ENCODE data around the gene PNP. TPM values are rescaled to one million over a fixed set of nuclear protein-coding genes. Genes with fewer than 3 reads are reported as not detected.

Gene PNP
- total and polyA plus RNA-seq, 10 donors = 36.0 to 93.1 (median 64.8) TPM

- TF ChIP-seq, protein P1, sequence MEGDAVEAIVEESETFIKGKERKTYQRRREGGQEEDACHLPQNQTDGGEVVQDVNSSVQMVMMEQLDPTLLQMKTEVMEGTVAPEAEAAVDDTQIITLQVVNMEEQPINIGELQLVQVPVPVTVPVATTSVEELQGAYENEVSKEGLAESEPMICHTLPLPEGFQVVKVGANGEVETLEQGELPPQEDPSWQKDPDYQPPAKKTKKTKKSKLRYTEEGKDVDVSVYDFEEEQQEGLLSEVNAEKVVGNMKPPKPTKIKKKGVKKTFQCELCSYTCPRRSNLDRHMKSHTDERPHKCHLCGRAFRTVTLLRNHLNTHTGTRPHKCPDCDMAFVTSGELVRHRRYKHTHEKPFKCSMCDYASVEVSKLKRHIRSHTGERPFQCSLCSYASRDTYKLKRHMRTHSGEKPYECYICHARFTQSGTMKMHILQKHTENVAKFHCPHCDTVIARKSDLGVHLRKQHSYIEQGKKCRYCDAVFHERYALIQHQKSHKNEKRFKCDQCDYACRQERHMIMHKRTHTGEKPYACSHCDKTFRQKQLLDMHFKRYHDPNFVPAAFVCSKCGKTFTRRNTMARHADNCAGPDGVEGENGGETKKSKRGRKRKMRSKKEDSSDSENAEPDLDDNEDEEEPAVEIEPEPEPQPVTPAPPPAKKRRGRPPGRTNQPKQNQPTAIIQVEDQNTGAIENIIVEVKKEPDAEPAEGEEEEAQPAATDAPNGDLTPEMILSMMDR (IDR thresholded peaks at IDR 0.05 in 8 of 11, conservative IDR thresholded peaks at IDR 0.05 in 3 of 11) = no peak
- no peaks in the 10 kb centered on the region for H3K36me3 ChIP-seq
- no peaks in the 10 kb centered on the region for H3K9me3 ChIP-seq
- H3K27me3 ChIP-seq (replicated peaks in 1 of 7) = no peaks in the 10 kb centered on the region
- H3K4me3 ChIP-seq = no peak overlapping the region
- peak overlapping the region in 2 of 8 donors; percentile 22 to 30 for H3K27ac ChIP-seq
- intact Hi-C loops (cut with DNase I; ENCODE audit: low total_unique reads) = no loop called here
- H3K4me1 ChIP-seq = peaks cover 6 to 63% (median 33%) of the 10 kb centered on the region in 6 donors
- 71 to 86% (median 80%) methylated on average over 8 of the region's 8 CpGs for WGBS, 5 donors
- DNase-seq = no peak
Observed at GRCh38 chr14:20494935-20495766, 25.9 kb downstream of the PNP start.

- intact Hi-C loops (cut with DNase I; ENCODE audit: low total_unique reads) = no loop called here
- Histone ChIP-seq H3K4me1 (peaks cover 0 to 32% (median 14%) of the 10 kb centered on the region in 6 donors), H3K4me3 (no peak overlapping the region), H3K9me3 (no peaks in the 10 kb centered on the region), H3K27me3 (replicated peaks in 1 of 7) (no peaks in the 10 kb centered on the region), H3K36me3 (no peaks in the 10 kb centered on the region), H3K27ac (peak overlapping the region in 1 of 8 donors; percentile 14)
- no peak for DNase-seq
- 56 to 63% (median 61%) methylated on average over 2 of the region's 2 CpGs for WGBS, 5 donors
- TF ChIP-seq POLR2A (IDR thresholded peaks at IDR 0.05) (no peak), POLR2AphosphoS5 (IDR thresholded peaks at IDR 0.05) (no peak)
- TF ChIP-seq, protein P1 (IDR thresholded peaks at IDR 0.05 in 8 of 11, conservative IDR thresholded peaks at IDR 0.05 in 3 of 11) = no peak
Observed at GRCh38 chr14:20498622-20499021, 29.4 kb downstream of the PNP start.

GRCh38 chr14:20499108-20499507, 29.9 kb downstream of the PNP start:
- no peaks in the 10 kb centered on the region for H3K36me3 ChIP-seq
- DNase-seq = no peak
- H3K27ac ChIP-seq = peak overlapping the region in 1 of 8 donors; percentile 14
- 52 to 76% (median 58%) methylated on average over 4 of the region's 4 CpGs for WGBS, 5 donors
- no peaks in the 10 kb centered on the region for H3K27me3 ChIP-seq (replicated peaks in 1 of 7)
- no peak overlapping the region for H3K4me3 ChIP-seq
- TF ChIP-seq POLR2A (IDR thresholded peaks at IDR 0.05) (no peak), POLR2AphosphoS5 (IDR thresholded peaks at IDR 0.05) (no peak)
- TF ChIP-seq, protein P1 (IDR thresholded peaks at IDR 0.05 in 8 of 11, conservative IDR thresholded peaks at IDR 0.05 in 3 of 11) = no peak
- peaks cover 0 to 32% (median 12%) of the 10 kb centered on the region in 6 donors for H3K4me1 ChIP-seq
- H3K9me3 ChIP-seq = no peaks in the 10 kb centered on the region
- intact Hi-C loops (cut with DNase I; ENCODE audit: low total_unique reads) = no loop called here

DNA sequence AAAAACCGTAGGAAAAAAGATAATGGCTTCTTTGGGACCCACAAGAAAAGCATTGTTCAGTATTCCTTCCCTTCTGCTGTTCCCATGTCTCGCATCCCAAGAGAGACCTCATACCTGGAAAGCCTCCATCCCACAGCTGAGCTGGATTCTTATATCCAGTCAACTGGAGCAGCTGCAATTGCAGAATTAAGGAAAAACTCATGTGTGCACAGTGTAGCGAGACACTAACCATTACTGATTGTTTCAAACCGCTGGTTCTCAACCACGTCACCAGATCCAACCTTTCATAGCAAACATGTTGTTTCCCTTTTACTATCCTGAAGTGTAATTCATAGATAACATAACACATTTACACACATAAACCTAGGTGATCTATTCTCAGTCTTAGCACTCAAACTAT, 30.7 kb downstream of the PNP start:
- Histone ChIP-seq H3K36me3 (no peaks in the 10 kb centered on the region), H3K4me3 (no peak overlapping the region), H3K27ac (no peak overlapping the region), H3K27me3 (replicated peaks in 1 of 7) (no peaks in the 10 kb centered on the region), H3K9me3 (no peaks in the 10 kb centered on the region), H3K4me1 (peaks cover 0 to 31% (median 12%) of the 10 kb centered on the region in 6 donors)
- DNase-seq = no peak
- WGBS, 5 donors = 89 to 93% (median 91%) methylated on average over 5 of the region's 5 CpGs
- intact Hi-C loops (cut with DNase I; ENCODE audit: low total_unique reads) = no loop called here
- TF ChIP-seq, protein P1 (IDR thresholded peaks at IDR 0.05 in 8 of 11, conservative IDR thresholded peaks at IDR 0.05 in 3 of 11) = no peak
- TF ChIP-seq POLR2A (IDR thresholded peaks at IDR 0.05) = no peak
- no peak for TF ChIP-seq POLR2AphosphoS5 (IDR thresholded peaks at IDR 0.05)

Data from spleen (tissue), 11 donors.